HG03521 (cell line): ENCODE results near the gene PXDC1.
"Not testable (repeated sequence)": the region's sequence is repeated elsewhere in the genome, so short reads cannot be mapped to it uniquely, and the experiment has no call there.

Source experiments
- ATAC-seq: cut with Tn5 transposase; IDR thresholded peaks from one replicate; pipeline ENCODE4 v1.9.1; 2021; ENCODE audit warnings: mild to moderate bottlenecking, moderate library complexity; ENCODE audit not compliant: unreplicated experiment

PXDC1 gene

GRCh38 chr6:3784423-3784822, 32.9 kb upstream of the PXDC1 start:
- no peak for ATAC-seq

- ATAC-seq: no peak
Observed at GRCh38 chr6:3782876-3783832, 31.6 kb upstream of the PXDC1 start.

- no peak for ATAC-seq
Observed at GRCh38 chr6:3781504-3781903, 30.0 kb upstream of the PXDC1 start.

GRCh38 chr6:3779574-3779849, 28.0 kb upstream of the PXDC1 start:
- ATAC-seq: no peak

GRCh38 chr6:3778701-3779573, 27.4 kb upstream of the PXDC1 start:
- no peak for ATAC-seq

- ATAC-seq: no peak
Observed at GRCh38 chr6:3777730-3778461, 26.4 kb upstream of the PXDC1 start.

- no peak for ATAC-seq
Observed at GRCh38 chr6:3776881-3777507, 25.5 kb upstream of the PXDC1 start.

GRCh38 chr6:3775847-3776246, 24.3 kb upstream of the PXDC1 start:
- no peak for ATAC-seq

- ATAC-seq: no peak
Observed at GRCh38 chr6:3775386-3775785, 23.9 kb upstream of the PXDC1 start.

GRCh38 chr6:3773678-3774298, 22.3 kb upstream of the PXDC1 start:
- ATAC-seq: no peak

GRCh38 chr6:3772127-3772999, 20.9 kb upstream of the PXDC1 start:
- not testable (repeated sequence) for ATAC-seq

GRCh38 chr6:3771407-3772011, 20.0 kb upstream of the PXDC1 start:
- no peak for ATAC-seq

GRCh38 chr6:3770023-3770720, 18.7 kb upstream of the PXDC1 start:
- no peak for ATAC-seq

- no peak for ATAC-seq
Observed at GRCh38 chr6:3769610-3770009, 18.1 kb upstream of the PXDC1 start.

- ATAC-seq: no peak
Observed at GRCh38 chr6:3768502-3768901, 17.0 kb upstream of the PXDC1 start.

- ATAC-seq: not testable (repeated sequence)
Observed at GRCh38 chr6:3767483-3767882, 16.0 kb upstream of the PXDC1 start.

GRCh38 chr6:3766214-3766613, 14.7 kb upstream of the PXDC1 start:
- no peak for ATAC-seq

- no peak for ATAC-seq
Observed at GRCh38 chr6:3765415-3765814, 13.9 kb upstream of the PXDC1 start.
